AG09309 (cell line): Measurements from ENCODE around the gene RHOU.

Experiments
- DNase-seq: peaks from one replicate; pipeline ENCODE4 v3.0.0-alpha.2; 2010; ENCODE audit warnings: low read depth
- H3K4me3 ChIP-seq: 2 replicates; pipeline ENCODE4 v1.5.1; 2011; ENCODE audit warnings: mild to moderate bottlenecking, low read depth, low read length, moderate library complexity; ENCODE audit not compliant: control insufficient read depth
- TF ChIP-seq, protein P1 (sequence below): IDR thresholded peaks from 2 replicates; pipeline ENCODE4 v1.5.1; 2011; ENCODE audit warnings: mild to moderate bottlenecking, low read depth, low read length, inconsistent platforms; ENCODE audit not compliant: insufficient read depth, control insufficient read depth; ENCODE audit errors: missing control alignments

RHOU gene

DNA sequence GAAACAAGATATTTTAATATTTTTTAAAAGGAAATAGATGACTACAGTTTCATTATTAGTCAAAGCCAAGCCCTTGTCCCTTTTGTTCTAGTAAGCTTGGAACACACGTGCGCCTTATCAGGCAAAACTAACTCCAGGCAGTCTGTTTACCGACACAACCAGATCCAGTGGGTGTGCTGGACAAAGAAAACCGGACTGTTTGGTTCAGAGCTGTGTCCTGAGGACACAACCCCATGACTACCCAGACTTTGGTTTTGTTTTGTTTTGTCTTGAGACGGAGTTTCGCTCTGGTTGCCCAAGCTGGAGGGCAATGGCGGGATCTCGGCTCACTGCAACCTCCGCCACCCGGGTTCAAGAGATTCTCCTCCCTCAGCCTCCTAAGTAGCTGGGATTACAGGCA, 13.9 kb upstream of the RHOU start:
- no peak for DNase-seq
- TF ChIP-seq, protein P1, sequence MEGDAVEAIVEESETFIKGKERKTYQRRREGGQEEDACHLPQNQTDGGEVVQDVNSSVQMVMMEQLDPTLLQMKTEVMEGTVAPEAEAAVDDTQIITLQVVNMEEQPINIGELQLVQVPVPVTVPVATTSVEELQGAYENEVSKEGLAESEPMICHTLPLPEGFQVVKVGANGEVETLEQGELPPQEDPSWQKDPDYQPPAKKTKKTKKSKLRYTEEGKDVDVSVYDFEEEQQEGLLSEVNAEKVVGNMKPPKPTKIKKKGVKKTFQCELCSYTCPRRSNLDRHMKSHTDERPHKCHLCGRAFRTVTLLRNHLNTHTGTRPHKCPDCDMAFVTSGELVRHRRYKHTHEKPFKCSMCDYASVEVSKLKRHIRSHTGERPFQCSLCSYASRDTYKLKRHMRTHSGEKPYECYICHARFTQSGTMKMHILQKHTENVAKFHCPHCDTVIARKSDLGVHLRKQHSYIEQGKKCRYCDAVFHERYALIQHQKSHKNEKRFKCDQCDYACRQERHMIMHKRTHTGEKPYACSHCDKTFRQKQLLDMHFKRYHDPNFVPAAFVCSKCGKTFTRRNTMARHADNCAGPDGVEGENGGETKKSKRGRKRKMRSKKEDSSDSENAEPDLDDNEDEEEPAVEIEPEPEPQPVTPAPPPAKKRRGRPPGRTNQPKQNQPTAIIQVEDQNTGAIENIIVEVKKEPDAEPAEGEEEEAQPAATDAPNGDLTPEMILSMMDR = no peak
- no peak overlapping the region for H3K4me3 ChIP-seq

DNA sequence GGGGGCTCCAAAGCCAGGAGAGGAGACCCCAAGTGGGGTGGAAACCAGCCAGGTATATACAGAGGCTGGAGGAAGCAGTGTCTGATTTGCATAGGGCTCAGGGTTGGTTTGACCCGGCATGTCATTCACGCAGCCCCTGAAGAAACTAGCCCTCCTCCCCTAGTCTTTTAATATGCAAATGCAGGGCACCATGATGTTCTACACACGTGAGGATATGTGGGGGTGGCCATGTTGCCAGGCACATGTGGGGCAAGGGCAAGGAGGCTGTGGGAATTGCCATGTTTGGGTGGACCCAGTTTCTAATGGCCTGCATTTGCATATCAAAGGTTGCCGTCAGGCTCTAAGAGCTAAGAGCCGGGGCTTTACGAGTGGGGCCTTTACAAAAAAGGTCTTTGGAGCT, 12.0 kb upstream of the RHOU start:
- H3K4me3 ChIP-seq = no peak overlapping the region
- TF ChIP-seq, protein P1 = no peak
- DNase-seq = no peak

DNA sequence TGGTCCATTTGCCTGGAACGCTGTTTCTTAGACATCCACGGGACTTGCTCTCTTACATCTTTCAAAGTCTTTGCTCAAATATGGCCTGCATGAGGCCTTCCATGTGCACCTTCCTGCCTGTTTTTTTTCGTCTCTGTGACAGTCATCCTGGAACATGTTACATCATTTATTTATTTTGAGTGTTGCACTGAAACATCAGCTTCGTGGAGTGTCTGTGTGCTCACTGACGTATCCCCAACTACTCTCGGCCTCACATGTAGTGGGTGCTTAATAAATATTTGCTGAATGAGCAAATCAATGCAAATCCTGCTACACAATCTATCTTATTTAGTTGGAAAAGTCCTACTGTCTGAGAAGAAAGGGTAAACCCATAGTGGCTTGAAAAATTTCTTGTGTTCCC, 11.4 kb upstream of the RHOU start:
- TF ChIP-seq, protein P1 = no peak
- no peak for DNase-seq
- H3K4me3 ChIP-seq = no peak overlapping the region

DNA sequence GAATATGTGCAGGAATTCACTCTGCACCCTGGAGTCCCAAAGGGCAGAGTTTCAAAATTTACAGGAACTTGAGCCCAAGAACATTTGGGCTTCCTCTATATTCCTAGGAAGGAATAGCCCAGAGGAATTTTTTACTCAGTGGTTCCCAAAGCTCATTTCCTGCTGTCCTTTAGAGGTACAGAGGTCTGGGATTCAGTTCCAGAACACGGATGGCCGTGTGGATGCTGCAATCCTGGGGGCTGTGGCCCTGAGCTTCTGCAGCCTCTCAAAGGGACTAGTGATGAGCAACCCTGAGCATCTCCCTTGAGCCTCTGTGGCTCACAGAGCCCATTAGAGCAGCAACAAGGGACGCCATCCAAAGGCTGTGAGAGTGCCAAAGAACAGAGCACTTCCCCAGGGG, 10.1 kb upstream of the RHOU start:
- H3K4me3 ChIP-seq = no peak overlapping the region
- TF ChIP-seq, protein P1 = no peak
- DNase-seq = no peak

DNA sequence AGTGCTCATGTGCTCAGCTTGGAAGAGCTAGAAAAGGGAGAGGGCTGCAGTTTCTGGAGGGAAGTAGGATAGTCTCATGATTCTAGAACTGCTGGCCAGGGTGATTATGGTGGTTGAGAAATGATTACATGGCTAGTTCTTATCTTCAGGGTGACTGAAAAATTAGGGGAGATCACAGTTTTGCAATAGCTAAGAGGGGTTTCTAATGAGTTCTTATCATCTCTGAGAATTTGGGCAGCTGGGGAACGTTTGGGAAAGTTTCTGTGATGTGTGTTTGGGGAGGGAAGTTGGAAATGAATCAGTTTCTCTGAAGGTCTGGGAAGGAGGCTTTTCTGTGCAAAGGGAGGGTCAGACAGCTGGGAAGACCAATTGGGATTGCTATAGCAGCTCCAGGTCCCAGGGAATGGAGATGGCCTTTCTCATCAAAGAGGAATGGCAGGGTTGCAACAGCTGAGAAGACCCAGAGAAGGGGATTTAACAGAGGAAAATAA, 7.6 kb upstream of the RHOU start:
- TF ChIP-seq, protein P1 = no peak
- H3K4me3 ChIP-seq = no peak overlapping the region
- no peak for DNase-seq

DNA sequence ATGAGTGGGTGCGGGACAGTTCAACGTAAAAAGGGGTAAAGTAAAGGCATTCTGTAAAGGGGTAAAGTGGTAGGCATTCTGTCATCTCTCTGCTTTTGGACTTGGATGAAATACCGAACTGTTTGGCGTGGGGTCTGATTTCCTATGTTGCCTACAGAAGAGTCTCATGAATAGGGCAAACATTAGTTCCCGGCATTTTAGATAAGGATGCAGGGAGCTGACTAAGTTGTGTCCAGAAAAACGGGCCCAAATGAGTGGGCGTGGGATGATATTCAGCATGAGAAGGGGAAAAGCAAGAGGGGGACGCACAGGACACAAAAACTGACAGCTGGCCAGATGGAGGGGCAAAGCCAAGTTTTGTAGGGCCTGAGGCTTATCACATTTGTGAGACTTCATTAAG, 2.9 kb upstream of the RHOU start:
- TF ChIP-seq, protein P1 = no peak
- no peak overlapping the region for H3K4me3 ChIP-seq
- DNase-seq = no peak

DNA sequence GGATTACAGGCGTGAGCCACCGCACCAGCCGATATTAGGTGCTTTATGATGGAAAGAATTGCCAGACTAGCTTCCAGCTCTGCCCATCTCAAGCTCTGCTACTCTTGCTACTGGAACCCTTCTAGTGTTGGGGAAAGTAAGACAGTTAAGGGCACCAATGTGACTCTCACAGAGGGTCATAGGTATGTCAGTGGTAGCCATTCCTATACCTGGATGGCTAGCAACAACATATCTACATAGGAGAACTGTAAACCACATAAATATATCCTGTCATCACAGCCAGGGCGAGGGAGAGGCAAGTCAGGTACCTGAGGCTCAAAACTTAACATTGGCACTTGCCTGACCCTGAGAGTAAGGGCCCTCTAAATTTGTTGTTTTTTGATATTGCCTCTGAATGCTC, 1.7 kb upstream of the RHOU start:
- TF ChIP-seq, protein P1 = no peak
- no peak overlapping the region for H3K4me3 ChIP-seq
- no peak for DNase-seq
